Activated CD8-positive, alpha-beta memory T cell treated with anti-CD3 and anti-CD28 coated beads, Interleukin-2, amount 50 U/mL, for 1 hour (primary cell): Measurements from ENCODE around the gene SIAH2.

Experiments
- DNase-seq: peaks from one replicate; pipeline ENCODE4 v3.0.0-alpha.2; 2020; ENCODE audit errors: extremely low read depth

SIAH2 gene

GRCh38 chr3:150775001-150775599 lies 12.1 kb upstream of the SIAH2 start:
- no peak for DNase-seq

GRCh38 chr3:150773616-150774192 lies 10.7 kb upstream of the SIAH2 start:
- DNase-seq, result no peak

- DNase-seq, result no peak
Measured at GRCh38 chr3:150771600-150771999, 8.6 kb upstream of the SIAH2 start.

GRCh38 chr3:150770681-150771080 lies 7.7 kb upstream of the SIAH2 start:
- DNase-seq, result no peak

GRCh38 chr3:150766742-150767141 lies 3.8 kb upstream of the SIAH2 start:
- DNase-seq, result no peak

- DNase-seq, result no peak
Measured at GRCh38 chr3:150765949-150766720, 3.2 kb upstream of the SIAH2 start.

- DNase-seq, result no peak
Measured at GRCh38 chr3:150764967-150765366, 2.0 kb upstream of the SIAH2 start.

GRCh38 chr3:150764566-150764965 lies 1.6 kb upstream of the SIAH2 start:
- DNase-seq, result no peak

- no peak for DNase-seq
Measured at GRCh38 chr3:150763841-150764483, 993 bp upstream of the SIAH2 start.

GRCh38 chr3:150762662-150763121 lies 277 bp downstream of the SIAH2 start:
- DNase-seq, result no peak

GRCh38 chr3:150761831-150762661 lies 923 bp downstream of the SIAH2 start:
- DNase-seq, result no peak

- no peak for DNase-seq
Measured at GRCh38 chr3:150760431-150761200, 2.4 kb downstream of the SIAH2 start.

- no peak for DNase-seq
Measured at GRCh38 chr3:150759947-150760346, 3.0 kb downstream of the SIAH2 start.

- DNase-seq, result no peak
Measured at GRCh38 chr3:150759319-150759718, 3.6 kb downstream of the SIAH2 start.

GRCh38 chr3:150757768-150758167 lies 5.2 kb downstream of the SIAH2 start:
- DNase-seq, result no peak

GRCh38 chr3:150757364-150757763 lies 5.6 kb downstream of the SIAH2 start:
- no peak for DNase-seq

GRCh38 chr3:150756491-150757059 lies 6.4 kb downstream of the SIAH2 start:
- DNase-seq, result no peak

- no peak for DNase-seq
Measured at GRCh38 chr3:150755902-150756301, 7.1 kb downstream of the SIAH2 start.

- no peak for DNase-seq
Measured at GRCh38 chr3:150754896-150755295, 8.1 kb downstream of the SIAH2 start.

- no peak for DNase-seq
Measured at GRCh38 chr3:150751781-150752263, 11.1 kb downstream of the SIAH2 start.
